HG02571 (cell line): Measurements from ENCODE around the gene PTPN13.

ENCODE experiments used
- ATAC-seq: cut with Tn5 transposase; IDR thresholded peaks from one replicate; pipeline ENCODE4 v1.9.1; 2021; ENCODE audit warnings: mild to moderate bottlenecking, moderate library complexity; ENCODE audit not compliant: unreplicated experiment

Gene PTPN13

GRCh38 chr4:86593688-86594558, at the start of gene PTPN13:
Gene PTPN13 (plus strand): TSS chr4:86594315. CDS start chr4:86635257, 40,942 bp downstream.
- ATAC-seq, result peak; percentile 96

GRCh38 chr4:86547140-86547539, 47.0 kb upstream of the PTPN13 start:
- ATAC-seq, result no peak

- ATAC-seq, result no peak
Observed at GRCh38 chr4:86549163-86549788, 44.8 kb upstream of the PTPN13 start.

GRCh38 chr4:86551387-86551786, 42.7 kb upstream of the PTPN13 start:
- no peak for ATAC-seq

GRCh38 chr4:86554646-86555045, 39.5 kb upstream of the PTPN13 start:
- no peak for ATAC-seq

GRCh38 chr4:86556791-86557415, 37.2 kb upstream of the PTPN13 start:
- ATAC-seq, result no peak

- ATAC-seq, result peak; percentile 90
Observed at GRCh38 chr4:86557526-86557925, 36.6 kb upstream of the PTPN13 start.

- no peak for ATAC-seq
Observed at GRCh38 chr4:86558258-86558657, 35.9 kb upstream of the PTPN13 start.

- ATAC-seq, result no peak
Observed at GRCh38 chr4:86558797-86559196, 35.3 kb upstream of the PTPN13 start.

GRCh38 chr4:86560447-86560846, 33.7 kb upstream of the PTPN13 start:
- no peak for ATAC-seq

GRCh38 chr4:86561256-86561655, 32.9 kb upstream of the PTPN13 start:
- ATAC-seq, result no peak

GRCh38 chr4:86563416-86563815, 30.7 kb upstream of the PTPN13 start:
- no peak for ATAC-seq

GRCh38 chr4:86564795-86565194, 29.3 kb upstream of the PTPN13 start:
- ATAC-seq, result no peak

GRCh38 chr4:86565651-86566050, 28.5 kb upstream of the PTPN13 start:
- ATAC-seq, result no peak

- ATAC-seq, result peak; percentile 62
Observed at GRCh38 chr4:86569103-86569870, 24.8 kb upstream of the PTPN13 start.

- no peak for ATAC-seq
Observed at GRCh38 chr4:86579941-86580340, 14.2 kb upstream of the PTPN13 start.

GRCh38 chr4:86582410-86582809, 11.7 kb upstream of the PTPN13 start:
- ATAC-seq, result no peak

- ATAC-seq, result no peak
Observed at GRCh38 chr4:86586160-86586572, 7.9 kb upstream of the PTPN13 start.

GRCh38 chr4:86586626-86587380, 7.3 kb upstream of the PTPN13 start:
- no peak for ATAC-seq

GRCh38 chr4:86587381-86588140, 6.6 kb upstream of the PTPN13 start:
- no peak for ATAC-seq
